Stimulated activated CD8-positive, alpha-beta memory T cell treated with anti-CD3 and anti-CD28 coated beads, Interleukin-7, amount 100 ng/mL, for 24 hours (primary cell): ENCODE measurements around the gene RAB26.
"Not testable (repeated sequence)": the region's sequence is repeated elsewhere in the genome, so short reads cannot be mapped to it uniquely, and the experiment has no call there.

Source experiments
- DNase-seq: peaks from one replicate; pipeline ENCODE4 v3.0.0-alpha.2; 2020; ENCODE audit warnings: low read depth

The RAB26 gene

DNA sequence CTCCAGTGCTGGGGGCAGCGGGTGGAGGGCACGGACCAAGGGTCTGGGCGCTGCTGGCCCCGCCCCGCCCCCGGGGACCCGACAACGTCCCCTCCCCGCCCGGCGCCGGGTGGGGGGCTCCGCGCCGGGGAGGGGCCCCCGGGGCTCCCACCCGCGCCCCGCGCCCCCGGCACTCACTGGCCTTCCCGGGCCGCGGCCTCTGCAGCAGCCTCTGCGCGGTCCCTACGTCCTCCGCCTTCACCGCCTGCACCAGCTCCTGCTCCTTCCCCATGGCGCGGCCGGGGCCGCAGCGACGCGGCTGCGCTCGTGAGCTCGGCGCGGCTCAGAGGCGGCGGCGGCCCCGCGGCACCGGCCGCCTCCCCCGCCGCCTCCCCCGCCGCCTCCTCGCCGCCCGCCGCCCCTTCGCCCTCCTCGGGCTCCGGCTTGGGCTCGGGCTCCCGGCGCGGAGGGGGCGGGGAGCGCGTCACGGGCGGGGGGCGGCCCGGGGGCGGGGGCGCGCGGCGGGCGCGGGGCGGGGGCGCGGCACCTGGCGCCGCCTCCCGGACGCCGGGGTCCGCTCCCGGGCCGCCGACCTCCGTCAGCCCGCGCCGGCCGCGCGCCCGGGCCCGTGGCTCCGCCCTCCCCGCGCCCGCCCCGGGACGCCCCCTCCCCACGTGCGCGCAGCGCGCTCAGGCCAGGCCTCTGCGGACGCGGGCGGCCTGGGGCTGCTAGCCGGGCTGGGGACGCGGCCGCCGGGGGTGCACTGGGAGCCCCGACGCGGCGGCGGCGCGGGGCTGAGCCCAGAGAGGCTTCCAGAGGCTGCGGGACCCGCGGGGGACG, 47.9 kb downstream of the RAB26 start, which contains the start of gene CASKIN1:
CASKIN1 (minus strand) TSS at position 444 of the 819 bp plus-strand sequence; CDS start at position 271, 173 bp downstream.
- DNase-seq: no peak

DNA sequence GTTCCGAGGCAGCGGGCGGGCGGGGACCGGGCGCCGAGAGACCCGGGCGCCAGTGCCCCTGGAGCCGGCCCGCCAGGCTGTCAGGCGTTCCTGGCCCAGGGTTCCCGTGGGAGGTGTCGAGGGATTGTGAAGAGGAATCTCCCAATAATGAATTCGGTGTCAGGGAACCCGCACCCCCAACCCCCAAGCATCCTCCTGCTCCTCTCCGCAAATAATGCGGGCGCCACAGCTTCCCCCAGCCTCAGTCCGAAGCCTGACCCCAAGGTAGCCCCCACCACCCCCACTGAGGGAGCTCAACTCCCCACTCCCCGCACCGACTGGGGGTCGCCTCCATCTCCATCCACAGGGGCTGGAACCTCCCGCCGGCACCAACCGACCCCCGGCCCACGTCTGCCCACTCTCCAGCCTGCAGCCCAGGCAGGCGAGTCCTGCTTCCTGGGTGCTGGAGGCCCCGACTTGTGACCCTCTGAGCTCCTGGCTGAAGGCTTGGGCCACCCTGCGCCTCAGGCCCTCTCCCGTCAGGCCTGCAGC, 48.6 kb downstream of the RAB26 start:
- no peak for DNase-seq

DNA sequence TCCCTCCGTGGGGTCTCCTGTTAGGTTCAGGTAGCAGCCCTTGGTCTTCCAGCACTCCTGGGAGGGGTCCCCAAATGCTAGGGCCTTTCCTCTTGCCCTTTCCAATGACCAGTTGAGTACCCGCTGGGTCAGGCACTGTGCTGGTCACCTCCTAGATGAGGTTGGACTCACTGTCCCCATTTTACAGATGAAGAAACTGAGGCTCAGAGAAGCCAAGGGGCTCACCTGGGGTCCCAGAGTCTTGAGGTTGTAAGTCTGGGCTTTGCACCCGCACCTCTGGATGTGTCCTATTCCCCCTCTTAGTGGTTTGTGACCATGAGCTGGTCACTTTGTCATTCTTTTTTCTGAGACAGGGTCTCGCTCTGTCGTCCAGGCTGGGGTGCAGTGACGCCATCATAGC, 49.3 kb downstream of the RAB26 start:
- no peak for DNase-seq

DNA sequence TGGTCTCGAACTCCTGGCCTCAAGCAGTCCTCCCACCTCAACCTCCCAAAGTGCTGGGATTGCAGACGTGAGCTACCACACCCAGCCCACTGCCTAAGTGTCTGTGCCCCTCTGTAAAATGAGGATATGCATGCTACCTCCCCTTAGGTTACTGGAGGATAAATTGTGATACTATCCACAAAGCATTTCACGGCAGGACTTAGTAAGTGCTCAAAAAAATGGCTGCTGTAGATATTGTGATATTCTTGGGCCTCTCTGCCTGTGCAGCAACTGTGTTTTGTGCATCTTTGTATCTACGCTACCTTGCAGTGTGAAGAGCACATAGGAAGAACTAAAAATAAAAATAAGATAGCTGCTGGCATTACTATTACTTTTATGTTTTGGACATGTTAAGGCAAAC, 49.9 kb downstream of the RAB26 start:
- no peak for DNase-seq

DNA sequence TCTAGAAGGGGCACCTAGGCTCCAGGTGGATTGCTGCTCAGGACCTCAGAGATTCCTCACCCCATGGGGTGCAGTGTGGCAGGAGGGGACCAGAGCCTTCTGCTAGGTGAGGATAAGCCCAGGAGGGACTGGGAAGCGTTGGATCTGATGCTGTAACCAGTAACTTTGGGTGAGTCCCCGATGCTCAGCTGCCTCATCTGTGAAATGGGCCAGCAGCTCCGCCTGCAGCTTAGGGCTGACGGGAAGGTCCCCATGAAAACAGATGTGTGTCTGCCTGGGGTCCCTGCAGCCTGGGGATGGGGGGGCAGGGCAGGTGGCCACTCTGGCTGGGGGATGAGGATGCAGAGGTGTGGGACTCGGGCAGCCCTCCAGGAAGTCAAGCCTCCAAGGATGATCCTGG, 50.7 kb downstream of the RAB26 start:
- DNase-seq: no peak

DNA sequence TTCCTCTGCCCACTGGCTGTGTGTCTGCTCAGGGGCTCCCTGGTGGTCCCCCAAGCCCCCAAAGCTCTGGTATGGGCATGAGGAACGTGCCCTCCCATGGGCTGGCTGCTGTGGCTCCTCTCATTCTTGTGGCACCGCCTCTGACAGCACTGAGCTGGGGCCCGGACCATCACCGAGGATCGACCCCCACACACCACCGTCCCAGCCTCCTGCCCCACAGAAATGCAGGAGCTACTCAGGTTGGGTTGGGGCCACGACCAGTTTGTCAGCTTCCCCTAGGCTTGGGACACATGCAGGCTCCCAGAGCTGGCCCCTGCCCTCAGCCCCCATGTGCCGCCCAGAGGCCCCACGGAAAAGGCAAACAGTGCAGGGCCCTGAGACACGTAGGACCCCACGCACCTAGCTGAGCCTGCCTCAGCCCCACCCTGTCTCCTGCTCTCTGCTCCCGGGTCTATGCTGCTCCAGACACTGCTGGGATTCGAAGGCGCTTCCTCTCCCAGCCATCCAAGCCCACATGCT, 51.3 kb downstream of the RAB26 start:
- no peak for DNase-seq

DNA sequence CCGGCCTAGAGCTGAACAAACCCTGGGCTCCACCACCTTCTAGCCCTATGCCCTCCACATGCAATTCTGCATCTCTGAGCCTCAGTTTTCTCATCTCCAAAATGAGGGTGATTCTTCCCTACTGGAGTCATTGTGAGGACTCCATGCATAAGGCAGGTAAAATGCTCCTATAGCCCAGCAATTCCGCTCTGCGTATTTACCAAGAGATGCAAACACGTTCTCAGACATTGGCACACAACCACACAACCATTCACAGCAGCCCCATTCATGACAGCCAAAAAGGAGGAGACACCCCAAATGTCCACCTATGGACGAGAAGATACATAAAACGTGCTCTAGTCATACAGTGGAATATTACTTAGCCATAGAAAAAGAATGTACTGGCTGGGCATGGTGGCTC, 51.9 kb downstream of the RAB26 start:
- DNase-seq: no peak

DNA sequence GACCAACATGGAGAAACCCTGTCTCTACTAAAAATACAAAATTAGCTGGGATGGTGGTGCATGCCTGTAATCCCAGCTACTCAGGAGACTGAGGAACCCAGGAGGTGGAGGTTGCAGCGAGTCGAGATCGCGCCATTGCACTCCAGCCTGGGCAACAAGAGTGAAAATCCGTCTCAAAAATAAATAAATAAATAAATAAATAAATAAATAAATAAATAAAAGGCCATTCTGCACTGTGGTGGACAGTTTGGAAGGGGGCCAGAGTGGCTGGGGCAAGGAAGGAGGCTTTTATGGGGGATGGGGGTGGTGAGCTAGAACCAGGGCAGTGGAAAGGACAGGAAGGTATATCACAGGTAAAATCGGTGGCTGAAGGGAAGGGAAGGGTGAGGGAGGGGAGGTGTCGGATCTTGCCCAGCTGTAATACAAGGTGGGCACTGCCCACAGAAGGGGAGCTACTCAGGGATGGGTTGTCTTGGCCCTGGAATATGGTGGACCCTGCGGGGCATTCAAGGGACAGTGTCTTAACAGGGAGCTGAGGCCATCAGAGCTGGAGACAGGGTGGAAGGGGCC, 54.8 kb downstream of the RAB26 start:
- not testable (repeated sequence) for DNase-seq
